ACHN (cell line): ENCODE data around the gene FAM3C.
"Not testable (repeated sequence)": the region's sequence is repeated elsewhere in the genome, so short reads cannot be mapped to it uniquely, and the experiment has no call there.

Experiments used
- DNase-seq: peaks from one replicate; pipeline ENCODE4 v3.0.0-alpha.2; 2015
- in situ Hi-C: cut with HindIII; loops from 2 replicates; pipeline ENCODE4 v1.10.0; 2017; ENCODE audit warnings: low sequenced_read_pairs, low pct_ligation_motif_present, low pct_unique_long_range_greater_than_20kb

The FAM3C gene

GRCh38 chr7:121344093-121344492, 52.0 kb downstream of the FAM3C start:
- DNase-seq, result no peak
- in situ Hi-C loops, result no loop called here

DNA sequence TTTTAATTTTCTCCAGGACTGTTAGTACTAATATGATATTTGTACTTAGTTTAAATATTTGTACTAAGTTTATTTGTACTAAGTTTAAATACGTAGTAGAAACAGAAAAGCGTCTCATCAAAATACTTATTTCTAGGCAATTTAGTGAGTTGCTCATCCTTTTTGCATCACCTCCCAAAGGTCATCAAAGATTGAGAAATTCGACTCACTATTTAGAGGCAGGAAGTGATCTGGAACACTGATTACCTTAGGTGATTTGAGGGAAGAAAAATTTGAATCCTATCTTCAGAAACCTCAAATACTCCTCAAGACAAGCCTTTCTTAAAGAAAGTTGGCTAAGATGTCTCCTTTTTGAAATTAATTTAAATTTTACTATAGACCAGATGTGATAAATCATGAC, 52.8 kb downstream of the FAM3C start:
- DNase-seq, result no peak
- in situ Hi-C loops, result no loop called here

DNA sequence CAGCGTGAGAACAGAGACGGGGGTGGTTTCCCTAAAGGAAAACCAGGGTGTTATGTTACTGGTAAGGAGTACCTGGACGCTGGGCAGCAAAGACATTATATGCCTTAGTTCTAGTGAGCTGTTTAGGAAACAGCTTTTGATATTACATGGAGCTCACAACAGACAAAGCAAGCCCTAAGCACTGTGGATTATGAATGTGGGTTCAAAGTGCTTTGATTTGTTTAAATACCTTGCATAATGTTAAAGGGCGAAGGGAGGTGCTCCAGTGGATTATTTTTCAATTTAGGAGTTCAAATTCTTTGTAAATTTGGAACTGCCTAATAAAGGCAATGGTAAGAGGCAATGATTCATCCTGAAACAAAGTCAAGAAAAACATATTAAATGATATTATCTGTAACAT, 53.5 kb downstream of the FAM3C start:
- in situ Hi-C loops, result no loop called here
- DNase-seq, result no peak

DNA sequence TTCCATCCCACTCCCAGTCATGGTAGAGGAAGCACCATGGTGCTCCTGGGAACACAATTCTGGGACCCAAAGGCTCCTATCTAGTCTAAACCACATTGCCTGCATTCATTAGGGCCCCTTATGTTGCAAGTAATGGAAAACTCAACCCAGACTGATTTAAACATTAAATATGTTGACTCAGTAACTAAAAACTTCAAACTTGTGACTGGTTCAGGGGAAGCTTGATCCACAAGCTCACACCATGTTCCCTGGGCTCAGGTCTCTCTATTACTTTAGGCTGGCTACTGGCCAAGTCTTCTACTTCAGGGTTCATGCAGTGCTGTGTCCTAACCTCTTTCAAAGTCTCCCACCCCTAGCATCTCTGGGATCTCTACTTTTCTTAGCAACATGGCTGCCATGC, 54.2 kb downstream of the FAM3C start:
- in situ Hi-C loops, result no loop called here
- DNase-seq, result no peak

- in situ Hi-C loops, result no loop called here
- DNase-seq, result no peak
Observed at GRCh38 chr7:121339082-121339481, 57.0 kb downstream of the FAM3C start.

DNA sequence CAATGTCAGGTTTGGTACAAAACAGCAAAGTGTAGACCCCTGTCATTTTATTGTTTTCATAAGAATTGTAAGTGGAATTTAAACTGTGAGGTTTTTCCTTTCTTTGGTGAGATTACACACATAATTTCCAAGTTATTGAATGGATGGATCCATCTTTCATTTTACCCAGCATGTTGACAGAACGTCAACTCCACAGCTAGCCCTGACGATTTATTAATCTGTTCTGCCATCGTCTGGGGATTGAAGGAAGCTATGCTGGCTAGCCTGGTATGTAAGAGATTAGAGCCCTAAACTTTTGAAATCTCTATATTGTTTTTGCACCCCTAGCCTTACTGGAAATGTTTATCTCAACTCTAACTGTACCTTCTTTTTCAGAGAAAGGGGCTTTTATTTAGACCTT, 58.7 kb downstream of the FAM3C start:
- peak; percentile 18 for DNase-seq
- in situ Hi-C loops, result no loop called here

DNA sequence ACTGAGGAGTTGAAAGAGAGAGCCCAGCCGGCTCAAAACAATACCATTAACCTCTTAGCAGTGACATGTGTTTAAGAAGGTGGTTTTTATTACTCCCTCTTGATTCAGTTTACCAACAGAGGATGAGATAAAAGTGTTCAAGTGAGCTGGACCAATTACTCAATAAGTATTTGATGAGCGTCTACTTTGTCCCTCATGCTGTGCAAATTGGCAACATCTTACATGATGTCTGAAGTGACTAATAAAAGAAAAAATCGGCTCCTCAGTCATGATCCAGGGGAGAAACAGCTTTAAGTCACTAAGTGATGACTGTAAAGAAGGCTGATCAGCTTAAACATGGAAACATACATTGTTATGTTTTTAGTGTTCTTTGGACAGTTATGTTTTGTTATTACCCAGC, 59.5 kb downstream of the FAM3C start:
- no peak for DNase-seq
- in situ Hi-C loops, result no loop called here

GRCh38 chr7:121334875-121335648, 61.0 kb downstream of the FAM3C start:
- in situ Hi-C loops, result no loop called here
- no peak for DNase-seq

DNA sequence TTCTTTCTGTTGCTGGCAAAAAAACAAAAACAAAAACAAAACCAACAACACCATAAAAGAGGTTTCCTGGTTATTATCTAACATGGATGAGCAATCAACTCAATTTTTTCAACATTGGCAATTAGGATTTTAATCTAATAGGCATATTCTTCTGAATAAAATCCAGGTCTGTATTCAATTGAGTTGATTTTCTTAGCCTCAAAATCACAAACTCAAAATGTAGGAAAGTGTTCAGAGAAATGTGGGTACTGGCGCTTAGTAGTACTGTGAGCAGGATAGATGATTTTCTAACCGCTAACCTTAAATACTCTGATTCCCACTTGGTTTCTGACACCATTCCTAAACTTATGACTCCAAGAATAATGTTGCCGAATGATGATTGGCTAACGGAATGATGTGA, 61.7 kb downstream of the FAM3C start:
- in situ Hi-C loops, result no loop called here
- no peak for DNase-seq

- in situ Hi-C loops, result no loop called here
- no peak for DNase-seq
Observed at GRCh38 chr7:121331574-121331973, 64.5 kb downstream of the FAM3C start.

DNA sequence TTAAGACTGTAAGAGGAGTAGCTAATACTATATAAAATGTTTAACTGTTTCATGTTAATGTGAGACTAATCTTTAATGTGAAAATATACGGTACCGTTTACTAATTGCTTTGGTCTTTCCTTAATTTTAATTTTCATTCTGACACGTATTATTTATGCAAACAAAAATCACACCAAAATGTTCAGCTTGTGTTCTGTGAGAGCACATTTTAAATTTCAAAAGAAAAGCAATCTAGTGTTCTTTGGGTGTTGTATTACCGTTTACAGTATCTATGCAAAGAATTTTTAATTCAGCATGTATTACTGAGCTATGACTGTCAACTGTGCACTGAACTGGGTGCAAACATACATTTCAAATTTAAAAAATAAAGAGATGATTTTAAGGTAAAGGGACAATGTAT, 65.1 kb downstream of the FAM3C start:
- DNase-seq, result no peak
- in situ Hi-C loops, result no loop called here

DNA sequence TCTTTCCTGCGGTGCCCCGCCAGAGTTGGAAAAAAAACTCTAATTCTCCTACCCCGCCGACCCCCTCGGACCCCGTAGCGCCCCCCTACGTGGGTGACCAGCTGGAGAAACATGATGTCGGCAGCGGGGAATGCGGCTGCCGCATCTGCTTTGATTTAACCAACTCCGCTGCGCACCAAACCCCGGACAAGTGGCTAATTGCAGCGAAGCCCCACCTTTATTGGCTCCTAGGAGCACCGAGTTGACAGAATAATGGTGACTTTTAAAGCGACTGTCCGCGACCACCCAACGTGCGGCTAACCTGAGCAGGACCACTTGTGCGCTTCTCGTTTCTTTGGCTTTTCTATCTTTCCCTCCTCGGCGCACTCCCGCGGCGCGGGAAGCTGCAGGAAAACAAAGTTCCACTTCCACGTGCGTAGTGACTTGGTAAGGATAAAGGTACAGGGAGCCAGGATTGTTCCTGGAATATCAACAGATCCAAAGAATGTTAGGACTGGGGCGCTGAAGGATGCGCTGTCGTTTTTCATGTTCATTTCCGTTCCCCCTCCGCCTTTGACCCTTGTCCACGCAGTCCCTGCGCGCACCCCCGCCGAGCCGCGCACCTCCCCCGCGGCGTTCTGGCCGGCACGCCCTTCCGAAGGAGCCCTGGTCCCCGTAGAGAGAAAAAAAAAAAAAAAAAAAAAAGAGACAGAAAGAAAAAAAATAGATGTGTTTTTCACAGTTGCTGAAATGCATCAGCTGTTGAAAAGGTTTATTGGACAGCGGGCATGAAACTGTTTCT, 65.9 kb downstream of the FAM3C start:
- in situ Hi-C loops, result no loop called here
- DNase-seq, result no peak

DNA sequence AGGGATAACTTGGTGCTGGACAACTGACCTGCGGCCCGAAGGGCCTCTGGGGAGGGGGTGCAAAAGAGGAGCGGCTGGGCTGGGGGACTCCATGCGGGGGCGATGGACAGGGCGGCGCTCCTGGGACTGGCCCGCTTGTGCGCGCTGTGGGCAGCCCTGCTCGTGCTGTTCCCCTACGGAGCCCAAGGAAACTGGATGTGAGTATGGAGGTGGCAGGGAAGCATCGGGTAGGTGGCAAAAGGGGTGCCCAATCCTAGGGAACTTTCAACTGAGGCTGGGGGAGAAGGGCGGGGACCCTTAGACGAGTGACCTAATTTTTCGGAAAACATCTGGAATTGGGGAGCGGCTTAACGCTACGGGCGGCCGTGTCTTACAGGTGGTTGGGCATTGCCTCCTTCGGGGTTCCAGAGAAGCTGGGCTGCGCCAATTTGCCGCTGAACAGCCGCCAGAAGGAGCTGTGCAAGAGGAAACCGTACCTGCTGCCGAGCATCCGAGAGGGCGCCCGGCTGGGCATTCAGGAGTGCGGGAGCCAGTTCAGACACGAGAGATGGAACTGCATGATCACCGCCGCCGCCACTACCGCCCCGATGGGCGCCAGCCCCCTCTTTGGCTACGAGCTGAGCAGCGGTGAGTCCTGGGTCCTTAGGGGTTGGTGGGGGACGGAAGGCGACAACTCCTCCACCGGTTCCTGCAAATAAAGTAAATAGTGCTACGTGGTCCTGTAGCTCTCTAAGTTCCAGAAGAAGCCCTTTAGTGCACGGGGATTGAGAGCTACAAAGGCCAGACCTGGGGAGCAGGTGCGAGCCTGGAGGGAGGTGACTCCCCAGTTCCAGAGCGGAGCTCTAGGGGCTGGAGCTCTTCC, 66.7 kb downstream of the FAM3C start:
- DNase-seq, result peak; percentile 50
- in situ Hi-C loops, result no loop called here

GRCh38 chr7:121328508-121329190, 67.5 kb downstream of the FAM3C start, which contains the start of gene WNT16:
Gene WNT16, plus strand, starts transcription at chr7:121329000. Its CDS starts 293 bp downstream, at chr7:121329293.
- in situ Hi-C loops, result no loop called here
- DNase-seq, result no peak

- DNase-seq, result no peak
- in situ Hi-C loops, result no loop called here
Observed at GRCh38 chr7:121327671-121328070, 68.4 kb downstream of the FAM3C start.

- in situ Hi-C loops, result no loop called here
- DNase-seq, result no peak
Observed at GRCh38 chr7:121323515-121324302, 72.4 kb downstream of the FAM3C start.

DNA sequence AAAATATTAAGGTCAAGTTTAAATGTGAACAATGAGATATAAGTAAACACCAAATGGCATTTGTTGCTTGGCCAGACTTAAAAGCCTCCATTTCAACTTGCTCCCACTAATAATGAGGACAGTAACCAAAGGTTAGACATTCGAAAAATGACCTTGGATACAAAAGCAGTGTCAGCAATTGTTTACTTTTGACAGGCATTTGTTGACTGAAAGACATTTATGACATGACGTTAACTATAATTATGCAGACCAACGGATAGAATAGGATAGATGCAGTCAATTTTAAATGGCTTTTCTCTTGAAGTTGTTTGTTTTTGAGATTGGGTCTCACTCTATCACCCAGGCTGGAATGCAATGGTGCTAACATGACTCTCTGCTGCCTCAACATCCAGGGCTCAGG, 73.6 kb downstream of the FAM3C start:
- in situ Hi-C loops, result no loop called here
- DNase-seq, result no peak

DNA sequence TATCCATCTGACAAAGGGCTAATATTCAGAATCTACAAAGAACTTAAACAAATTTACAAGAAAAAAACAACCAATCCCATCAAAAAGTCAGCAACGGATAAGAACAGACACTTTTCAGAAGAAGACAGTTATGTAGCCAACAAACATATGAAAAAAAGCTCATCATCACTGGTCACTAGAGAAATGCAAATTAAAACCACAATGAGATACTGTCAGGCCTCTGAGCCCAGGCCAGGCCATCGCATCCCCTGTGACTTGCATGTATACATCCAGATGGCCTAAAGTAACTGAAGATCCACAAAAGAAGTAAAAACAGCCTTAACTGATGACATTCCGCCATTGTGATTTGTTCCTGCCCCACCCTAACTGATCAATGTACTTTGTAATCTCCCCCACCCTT, 80.9 kb downstream of the FAM3C start:
- in situ Hi-C loops, DNase-seq: not testable (repeated sequence)
